Heart right ventricle (tissue), 16 donors: Measurements from ENCODE around the gene CYGB. TPM values are rescaled to one million over a fixed set of nuclear protein-coding genes. Genes with fewer than 3 reads are reported as not detected.

Experiments used
- ATAC-seq, 8 donors: fragments of 200-7000 bp; cut with Tn5 transposase; one replicate each; pipeline ENCODE4 v1.9.1; 2020; ENCODE audit warnings: mild to moderate bottlenecking in 8 of 8, moderate library complexity in 8 of 8, moderate number of reproducible peaks in 1 of 8
- DNase-seq, 2 donors: peaks; one replicate each; pipeline ENCODE4 v3.0.0-alpha.2; 2020
- H3K27ac ChIP-seq, 10 donors: fragments of 200-600 bp; sonication (generic) in 2 of 10; one replicate each; pipeline versions ENCODE4 v1.5.0 to v1.8.0; 2020 to 2022; ENCODE audit warnings: mild to moderate bottlenecking in 3 of 10
- H3K27me3 ChIP-seq, 7 donors: fragments of 200-600 bp; one replicate each; pipeline ENCODE4 v1.8.0; 2021 to 2022; ENCODE audit warnings: mild to moderate bottlenecking in 2 of 7
- H3K36me3 ChIP-seq, 9 donors: fragments of 200-600 bp; sonication (generic) in 1 of 9; one replicate each; pipeline versions ENCODE4 v1.5.0 to v1.8.0; 2020 to 2022; ENCODE audit warnings: mild to moderate bottlenecking in 2 of 9
- H3K4me1 ChIP-seq, 9 donors: fragments of 200-600 bp; sonication (generic) in 1 of 9; one replicate each; pipeline versions ENCODE4 v1.5.0 to v1.8.0; 2020 to 2022; ENCODE audit warnings: mild to moderate bottlenecking in 4 of 9
- H3K4me3 ChIP-seq, 10 donors: fragments of 200-600 bp; sonication (generic) in 2 of 10; one replicate each; pipeline versions ENCODE4 v1.5.0 to v1.8.0; 2020 to 2022; ENCODE audit warnings: mild to moderate bottlenecking in 7 of 10, moderate library complexity in 2 of 10
- H3K9me3 ChIP-seq, 11 donors: fragments of 200-600 bp in 10 of 11; sonication (generic) in 2 of 11; one replicate each; pipeline versions ENCODE4 v1.5.0 to v1.8.0; 2013 to 2022; ENCODE audit warnings: mild to moderate bottlenecking in 2 of 11, control low read depth in 1 of 11, moderate library complexity in 1 of 11
- WGBS, 2 donors: extraction: QIAGEN DNeasy Blood & Tissue Kit; methylation state at CpG; one replicate each; pipeline ENCODE4 v1.1.7; 2013; ENCODE audit warnings: inconsistent platforms in 1 of 2; 5-methylcytosine and 5-hydroxymethylcytosine counted together
- intact Hi-C, 10 donors: fragments of 100-400 bp; cut with DNase I; formaldehyde crosslinking; loops; one replicate each; pipeline versions ENCODE4 v1.11.1 to v1.14.2; 2022
- polyA plus RNA-seq, 2 donors: library from polyadenylated mRNA; stranded (reverse); fragments of 200-250 nt; gene quantifications; one replicate each; pipeline ENCODE4 v1.2.3, GENCODE V29; 2013
- total RNA-seq, 10 donors: library from RNA; stranded (reverse); fragmentation: NEBNext Ultra II Directional in 3 of 10; extraction: Animal tissue kit (Norgen Biotek cat#: 25700) in 3 of 10; gene quantifications; one replicate each; pipeline versions ENCODE4 v1.2.1 to v1.2.4, GENCODE V29; 2021 to 2023
- TF ChIP-seq, protein P1 (sequence below), 9 donors: fragments of 200-600 bp; sonication (generic) in 2 of 9; IDR thresholded peaks; one replicate each; pipeline versions ENCODE4 v1.5.0 to v1.8.0; 2021 to 2022; ENCODE audit warnings: antibody characterized with exemption in 9 of 9, mild to moderate bottlenecking in 5 of 9, moderate library complexity in 1 of 9
- donor health status: Arrhythmogenic right ventricular cardiomyopathy.
- donor health status: ischemic (EF 13 %, LVEDD 7.1; RV severe dilation, severe dysfunction).
- donor health status: healthy with polysubstance abuse.
- donor health status: DM: no; HTN: yes; CAD: no.
- donor health status: DM: no; HTN: no; CAD: no.
- donor health status: ischemic (EF 25% LVEDD 6.9; RV normal size, moderate dysfunction).
- donor health status: ischemic (EF 25% LVEDD 5.7; RV mildly dilated, moderate dysfunction).
- donor health status: healthy.
- donor health status: DM: yes; HTN: yes; CAD: no.
- donor health status: Ischemic cardiomyopathy.
- donor health status: ischemic (EF 35%, LVEDD 5.7; RV mildly dilated, moderate dysfunction).
- donor health status: nonischemic (EF 11% LVEDD 7.7; RV severe dilation, severe dysfunction).
- donor health status: DM: yes; HTN: yes; CAD: no.
- donor health status: PGD.
- donor health status: ischemic (EF 29% LVEDD 5.4; RV normal size, mild dysfunction).
- donor health status: nonischemic (EF 23%, LVEDD 6.1; RV moderate dilation, normal function).

The CYGB gene
- total and polyA plus RNA-seq, 12 donors, result 9.3 to 57.7 (median 21.1) TPM

DNA sequence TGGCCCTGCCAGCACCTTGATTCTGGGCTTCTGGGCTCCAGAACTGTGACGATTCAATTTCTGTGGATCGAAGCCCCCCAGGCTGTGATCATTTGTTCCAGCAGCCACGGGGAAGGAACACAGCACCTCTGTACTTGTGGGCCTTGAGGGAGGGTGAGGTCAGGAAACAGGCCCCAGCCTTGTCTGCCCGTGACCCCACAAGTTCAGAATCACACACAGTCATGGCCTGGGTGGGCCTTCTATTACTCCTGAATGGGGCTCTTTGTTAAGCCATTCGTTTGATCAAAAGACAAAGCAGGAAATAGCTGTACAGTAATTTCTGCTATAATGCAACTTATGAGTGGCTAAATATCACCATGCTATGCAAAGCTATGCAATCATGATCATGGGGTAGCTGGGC lies 38.1 kb upstream of the CYGB start:
- TF ChIP-seq, protein P1, sequence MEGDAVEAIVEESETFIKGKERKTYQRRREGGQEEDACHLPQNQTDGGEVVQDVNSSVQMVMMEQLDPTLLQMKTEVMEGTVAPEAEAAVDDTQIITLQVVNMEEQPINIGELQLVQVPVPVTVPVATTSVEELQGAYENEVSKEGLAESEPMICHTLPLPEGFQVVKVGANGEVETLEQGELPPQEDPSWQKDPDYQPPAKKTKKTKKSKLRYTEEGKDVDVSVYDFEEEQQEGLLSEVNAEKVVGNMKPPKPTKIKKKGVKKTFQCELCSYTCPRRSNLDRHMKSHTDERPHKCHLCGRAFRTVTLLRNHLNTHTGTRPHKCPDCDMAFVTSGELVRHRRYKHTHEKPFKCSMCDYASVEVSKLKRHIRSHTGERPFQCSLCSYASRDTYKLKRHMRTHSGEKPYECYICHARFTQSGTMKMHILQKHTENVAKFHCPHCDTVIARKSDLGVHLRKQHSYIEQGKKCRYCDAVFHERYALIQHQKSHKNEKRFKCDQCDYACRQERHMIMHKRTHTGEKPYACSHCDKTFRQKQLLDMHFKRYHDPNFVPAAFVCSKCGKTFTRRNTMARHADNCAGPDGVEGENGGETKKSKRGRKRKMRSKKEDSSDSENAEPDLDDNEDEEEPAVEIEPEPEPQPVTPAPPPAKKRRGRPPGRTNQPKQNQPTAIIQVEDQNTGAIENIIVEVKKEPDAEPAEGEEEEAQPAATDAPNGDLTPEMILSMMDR (IDR thresholded peaks at IDR 0.05), result no peak
- Histone ChIP-seq H3K4me3 (no peak overlapping the region), H3K36me3 (no peaks in the 10 kb centered on the region), H3K27me3 (no peaks in the 10 kb centered on the region), H3K27ac (no peak overlapping the region), H3K4me1 (peaks cover 0 to under 1% (median 0%) of the 10 kb centered on the region in 9 donors), H3K9me3 (no peaks in the 10 kb centered on the region)
- DNase-seq (no peak), ATAC-seq (peak in 1 of 8 donors; percentile 37)
- intact Hi-C loops, result no loop called here
- WGBS, 2 donors, result 66 to 69% methylated on average over 5 of the region's 5 CpGs

DNA sequence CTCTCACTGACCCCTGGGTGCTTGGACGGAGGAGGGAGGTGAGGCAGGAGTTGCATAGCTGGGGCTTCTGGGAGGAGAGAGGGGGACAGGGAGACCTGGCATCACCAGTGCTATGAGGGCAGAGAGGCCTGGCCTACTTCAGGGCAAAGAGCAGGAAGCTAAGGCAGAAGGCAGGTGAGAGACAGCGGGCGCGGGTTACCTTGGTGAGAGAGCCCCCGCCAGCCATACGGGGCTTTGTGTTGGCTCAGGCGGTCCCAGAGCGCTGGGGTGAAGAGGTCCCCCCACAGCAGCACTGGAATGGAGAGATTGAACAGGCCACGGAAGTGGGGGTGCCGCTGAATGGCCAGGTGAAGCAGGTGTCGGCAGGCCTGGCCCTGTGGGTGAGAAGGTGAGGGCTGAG lies 36.7 kb upstream of the CYGB start:
- TF ChIP-seq, protein P1 (IDR thresholded peaks at IDR 0.05), result no peak
- ATAC-seq, result no peak
- Histone ChIP-seq H3K27ac (no peak overlapping the region), H3K4me1 (peaks cover 0 to 13% (median 5%) of the 10 kb centered on the region in 9 donors), H3K36me3 (no peaks in the 10 kb centered on the region), H3K4me3 (no peak overlapping the region), H3K27me3 (no peaks in the 10 kb centered on the region), H3K9me3 (no peaks in the 10 kb centered on the region)
- intact Hi-C loops, result no loop called here
- DNase-seq, result no peak
- WGBS, 2 donors, result 92 to 94% methylated on average over 11 of the region's 11 CpGs

DNA sequence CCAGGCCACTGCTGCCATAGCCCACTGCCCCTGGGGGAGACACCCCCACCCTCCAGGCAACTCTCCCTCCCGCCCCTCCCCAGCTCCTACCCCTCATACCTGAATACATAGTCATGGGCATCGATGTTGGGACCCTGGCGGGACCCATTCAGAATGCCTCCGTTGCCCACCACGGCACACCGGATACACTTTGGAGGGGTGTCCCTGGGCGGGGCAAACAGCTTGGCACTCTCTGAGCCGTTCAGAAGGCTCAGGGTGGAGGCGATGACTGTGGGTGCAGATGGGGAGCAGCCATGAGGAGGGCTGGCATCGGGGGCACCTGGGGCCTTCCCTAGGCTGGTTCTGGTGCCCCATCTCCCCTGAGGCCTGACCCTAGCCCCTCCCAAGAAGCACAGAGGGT lies 35.6 kb upstream of the CYGB start:
- 92 to 94% methylated on average over 10 of the region's 10 CpGs for WGBS, 2 donors
- Histone ChIP-seq H3K4me3 (no peak overlapping the region), H3K4me1 (peaks cover 0 to 16% (median 5%) of the 10 kb centered on the region in 9 donors), H3K9me3 (no peaks in the 10 kb centered on the region), H3K36me3 (no peaks in the 10 kb centered on the region), H3K27ac (no peak overlapping the region), H3K27me3 (no peaks in the 10 kb centered on the region)
- DNase-seq (no peak), ATAC-seq (no peak)
- intact Hi-C loops, result no loop called here
- TF ChIP-seq, protein P1 (IDR thresholded peaks at IDR 0.05), result no peak

DNA sequence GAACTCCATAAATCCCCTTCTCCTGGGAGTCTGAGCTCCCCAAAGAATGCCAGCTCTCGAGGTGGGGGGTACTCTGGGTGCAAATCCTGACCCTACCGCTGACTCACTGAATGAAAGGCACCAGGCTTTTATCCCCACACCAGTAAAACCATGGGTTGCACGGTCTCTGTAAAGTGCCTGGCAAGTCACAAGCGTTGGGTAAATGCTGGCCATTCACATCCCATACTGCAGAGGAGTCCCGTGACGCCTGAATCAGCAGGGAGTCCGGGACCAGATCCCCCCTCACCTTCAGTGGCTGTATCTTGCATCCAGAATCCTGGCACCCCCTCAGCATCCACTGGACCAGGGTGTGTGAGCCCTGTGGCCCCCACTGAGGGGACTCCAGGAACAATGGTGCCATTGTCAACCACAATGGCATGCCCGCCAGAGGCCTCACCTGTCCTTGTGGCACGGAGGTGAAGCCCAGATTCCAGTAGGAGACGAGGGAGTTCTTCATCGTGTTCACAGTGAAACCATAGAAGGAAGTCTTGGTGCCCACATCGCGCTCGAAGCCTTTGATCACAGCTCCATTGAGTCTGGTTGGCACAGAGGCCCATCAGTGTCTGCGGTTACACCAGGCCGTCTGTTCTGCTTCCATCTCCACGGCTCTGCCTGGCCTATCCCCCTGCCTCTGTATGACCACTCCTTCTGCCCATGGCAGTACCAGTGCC lies 34.8 kb upstream of the CYGB start:
- WGBS, 2 donors, result 95 to 96% methylated on average over 17 of the region's 17 CpGs
- Histone ChIP-seq H3K9me3 (no peaks in the 10 kb centered on the region), H3K4me3 (no peak overlapping the region), H3K27me3 (no peaks in the 10 kb centered on the region), H3K27ac (no peak overlapping the region), H3K4me1 (peaks cover 0 to 23% (median 11%) of the 10 kb centered on the region in 9 donors), H3K36me3 (no peaks in the 10 kb centered on the region)
- DNase-seq (no peak), ATAC-seq (no peak)
- TF ChIP-seq, protein P1 (IDR thresholded peaks at IDR 0.05), result no peak
- intact Hi-C loops, result no loop called here
